ENCODE data around the gene LCE1B.
A peak's percentile ranks its signal among the peaks of the same experiment; 100 is the strongest.

Gene LCE1B, protein sequence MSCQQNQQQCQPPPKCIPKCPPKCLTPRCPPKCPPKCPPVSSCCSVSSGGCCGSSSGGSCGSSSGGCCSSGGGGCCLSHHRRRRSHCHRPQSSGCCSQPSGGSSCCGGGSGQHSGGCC

DNA sequence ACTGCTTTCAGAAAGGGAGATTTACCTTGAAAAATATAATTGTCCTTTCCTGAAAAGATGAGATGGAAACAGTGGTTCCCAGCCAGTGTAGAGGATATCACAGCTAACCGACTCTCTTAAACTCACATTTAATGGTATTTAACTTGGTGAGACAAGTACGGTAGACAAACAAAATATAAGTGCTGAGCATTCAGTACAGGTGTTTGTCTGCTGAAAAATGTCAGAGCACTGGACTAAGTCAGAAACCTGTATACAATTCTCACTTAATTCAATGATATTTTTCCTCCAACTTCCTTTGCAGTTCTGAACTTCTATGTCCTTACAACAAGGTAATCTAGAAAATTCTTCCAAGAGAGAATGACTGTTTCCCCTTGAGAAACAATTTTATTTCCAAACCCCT is at the start of gene LCE1B:
Gene LCE1B (plus strand): TSS at position 301 of the 400 bp plus-strand sequence. CDS start 476 bp downstream, outside the sequence.
- no peak within 1 kb of the TSS for H3K4me3 ChIP-seq (ENCODE audit: low read length)
- no peak for DNase-seq (ENCODE audit: low read depth)
- TF ChIP-seq, protein P1, sequence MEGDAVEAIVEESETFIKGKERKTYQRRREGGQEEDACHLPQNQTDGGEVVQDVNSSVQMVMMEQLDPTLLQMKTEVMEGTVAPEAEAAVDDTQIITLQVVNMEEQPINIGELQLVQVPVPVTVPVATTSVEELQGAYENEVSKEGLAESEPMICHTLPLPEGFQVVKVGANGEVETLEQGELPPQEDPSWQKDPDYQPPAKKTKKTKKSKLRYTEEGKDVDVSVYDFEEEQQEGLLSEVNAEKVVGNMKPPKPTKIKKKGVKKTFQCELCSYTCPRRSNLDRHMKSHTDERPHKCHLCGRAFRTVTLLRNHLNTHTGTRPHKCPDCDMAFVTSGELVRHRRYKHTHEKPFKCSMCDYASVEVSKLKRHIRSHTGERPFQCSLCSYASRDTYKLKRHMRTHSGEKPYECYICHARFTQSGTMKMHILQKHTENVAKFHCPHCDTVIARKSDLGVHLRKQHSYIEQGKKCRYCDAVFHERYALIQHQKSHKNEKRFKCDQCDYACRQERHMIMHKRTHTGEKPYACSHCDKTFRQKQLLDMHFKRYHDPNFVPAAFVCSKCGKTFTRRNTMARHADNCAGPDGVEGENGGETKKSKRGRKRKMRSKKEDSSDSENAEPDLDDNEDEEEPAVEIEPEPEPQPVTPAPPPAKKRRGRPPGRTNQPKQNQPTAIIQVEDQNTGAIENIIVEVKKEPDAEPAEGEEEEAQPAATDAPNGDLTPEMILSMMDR (conservative IDR thresholded peaks at IDR 0.05; ENCODE audit: low read length): no peak

DNA sequence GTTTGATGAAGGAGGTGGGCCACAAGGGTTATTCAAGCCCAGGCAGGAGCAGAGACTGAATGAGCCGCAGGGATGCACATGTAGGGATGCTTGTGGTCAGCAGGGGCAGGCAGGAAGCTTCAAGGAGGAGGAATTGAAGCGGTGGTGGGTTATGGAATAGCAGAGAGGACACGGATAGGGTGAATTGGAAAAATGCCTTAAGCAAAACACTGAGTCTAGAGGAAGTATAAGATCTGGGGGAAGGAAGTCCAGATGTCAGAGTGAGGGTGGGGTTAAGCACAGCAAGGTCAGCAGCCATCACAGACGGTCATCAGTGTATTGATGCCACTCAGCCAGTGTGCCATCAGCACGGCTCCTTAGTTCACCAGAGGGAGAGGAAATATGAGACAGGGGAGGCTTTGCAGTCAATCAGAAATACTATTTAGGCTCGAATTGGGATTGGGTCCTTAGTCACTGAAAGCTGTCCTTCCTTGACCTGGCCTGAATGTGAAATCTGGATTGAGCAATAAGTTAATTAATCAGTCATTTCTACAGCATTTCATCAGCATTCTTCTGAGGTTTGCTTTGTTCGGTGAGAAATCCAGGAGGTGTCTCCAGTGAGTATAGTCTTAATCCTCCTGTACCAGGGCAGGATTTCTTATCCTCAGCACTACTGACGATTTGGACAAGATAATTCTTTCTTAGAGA is 42.8 kb upstream of the LCE1B start:
- TF ChIP-seq, protein P1 (conservative IDR thresholded peaks at IDR 0.05; ENCODE audit: low read length): peak; percentile 20
- no peak overlapping the region for H3K4me3 ChIP-seq (ENCODE audit: low read length)
- peak; percentile 73 for DNase-seq (ENCODE audit: low read depth)

DNA sequence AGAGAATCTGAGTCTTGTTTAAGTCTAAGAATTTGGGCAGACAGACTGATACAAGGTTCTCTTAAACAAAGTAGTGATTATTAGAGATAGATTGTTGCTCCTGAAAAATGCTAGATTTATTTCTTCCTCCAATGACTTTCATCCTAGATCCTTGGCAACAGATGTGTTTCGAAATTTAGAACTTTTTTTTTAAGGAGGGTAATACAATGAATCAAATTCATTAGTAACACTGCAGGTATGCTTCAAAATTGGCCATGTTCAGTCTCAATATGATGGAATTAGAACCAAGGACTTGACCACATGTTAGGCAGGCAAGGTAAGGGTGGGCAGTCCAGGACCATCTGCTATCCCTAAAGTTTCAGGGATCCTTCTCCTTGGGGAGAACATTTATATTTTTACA is 41.4 kb upstream of the LCE1B start:
- no peak overlapping the region for H3K4me3 ChIP-seq (ENCODE audit: low read length)
- DNase-seq (ENCODE audit: low read depth): peak; percentile 25
- TF ChIP-seq, protein P1 (conservative IDR thresholded peaks at IDR 0.05; ENCODE audit: low read length): no peak

DNA sequence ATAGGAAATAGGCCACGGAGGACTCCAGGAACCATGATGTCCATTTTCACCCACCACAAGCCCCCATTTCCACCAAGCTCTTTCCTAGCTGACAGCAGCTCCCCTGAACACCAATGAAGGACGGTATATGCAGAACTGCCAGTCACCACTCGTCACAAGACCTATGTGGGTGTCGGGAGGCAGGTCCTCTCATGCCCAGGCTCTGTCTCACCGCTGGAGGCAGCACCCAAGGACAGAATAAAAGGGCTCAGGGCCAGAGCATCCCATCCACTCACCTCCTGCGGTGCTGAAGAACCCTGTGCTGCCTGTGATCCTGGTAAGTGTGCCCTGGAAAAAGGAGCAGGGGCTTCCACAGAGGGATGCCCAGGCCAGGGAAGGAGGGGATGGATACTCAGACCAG is 36.9 kb upstream of the LCE1B start, which contains the start of gene LCE1F:
Gene LCE1F (plus strand): TSS at position 266 of the 400 bp plus-strand sequence. CDS start 1,232 bp downstream, outside the sequence.
- TF ChIP-seq, protein P1 (conservative IDR thresholded peaks at IDR 0.05; ENCODE audit: low read length): no peak
- H3K4me3 ChIP-seq (ENCODE audit: low read length): no peak within 1 kb of the TSS
- no peak for DNase-seq (ENCODE audit: low read depth)

DNA sequence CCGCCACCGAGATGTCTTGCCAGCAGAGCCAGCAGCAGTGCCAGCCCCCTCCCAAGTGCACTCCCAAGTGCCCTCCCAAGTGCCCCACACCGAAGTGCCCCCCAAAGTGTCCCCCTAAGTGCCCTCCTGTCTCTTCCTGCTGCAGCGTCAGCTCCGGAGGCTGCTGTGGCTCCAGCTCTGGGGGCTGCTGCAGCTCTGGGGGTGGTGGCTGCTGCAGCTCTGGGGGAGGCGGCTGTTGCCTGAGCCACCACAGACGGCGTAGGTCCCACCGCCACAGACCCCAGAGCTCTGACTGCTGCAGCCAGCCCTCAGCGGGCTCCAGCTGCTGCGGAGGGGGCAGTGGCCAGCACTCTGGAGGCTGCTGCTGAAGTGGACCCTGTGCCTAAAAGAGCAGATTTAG is 35.4 kb upstream of the LCE1B start:
- H3K4me3 ChIP-seq (ENCODE audit: low read length): no peak overlapping the region
- DNase-seq (ENCODE audit: low read depth): no peak
- TF ChIP-seq, protein P1 (conservative IDR thresholded peaks at IDR 0.05; ENCODE audit: low read length): no peak

DNA sequence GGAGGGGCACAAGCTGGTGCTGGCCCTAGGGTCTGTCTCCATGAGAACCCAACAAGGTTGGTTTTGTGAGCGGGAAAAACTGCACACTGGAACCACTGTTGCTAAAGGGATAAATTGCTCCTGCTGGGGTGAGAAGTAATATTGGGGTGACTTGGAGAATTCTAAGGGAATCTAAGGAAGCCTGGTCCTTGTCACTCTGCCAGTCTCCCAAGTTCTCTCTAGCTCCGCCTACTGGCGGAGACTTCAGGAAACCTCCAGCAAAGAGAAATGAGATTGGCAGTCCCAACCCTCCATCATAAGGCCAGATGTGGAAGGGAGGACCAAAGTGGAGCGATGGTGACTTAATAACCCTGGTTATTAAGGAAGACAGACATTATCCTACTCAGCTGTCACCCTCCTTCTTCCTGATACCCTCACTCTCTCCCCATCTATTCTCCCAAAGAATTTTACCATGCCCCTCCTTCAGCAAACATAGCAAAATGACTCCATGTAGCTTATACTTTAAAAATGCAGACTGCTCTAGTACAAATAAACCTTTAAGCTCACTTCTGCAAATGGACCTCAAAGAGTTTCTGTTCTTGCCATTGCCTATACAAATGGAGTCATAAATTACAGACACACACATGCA is 34.1 kb upstream of the LCE1B start:
- peak; percentile 7 for DNase-seq (ENCODE audit: low read depth)
- TF ChIP-seq, protein P1 (conservative IDR thresholded peaks at IDR 0.05; ENCODE audit: low read length): peak; percentile 29; the same call in 1 of the 2 replicates

More for the DNA sequence above, 34.1 kb upstream of the LCE1B start:
- no peak overlapping the region for H3K4me3 ChIP-seq (ENCODE audit: low read length)
